ENCODE measurements around the gene RCAN2. TPM values are rescaled to one million over a fixed set of nuclear protein-coding genes. Genes with fewer than 3 reads are reported as not detected.

The RCAN2 gene
- total RNA-seq, 1 donor from 2014 or later, result 0.07 TPM

Other genes with a start within 250 kb of the RCAN2 start
- gene CYP39A1, start 161.4 kb upstream of the RCAN2 start, total RNA-seq, result 0.13 and 0.18 TPM in 2 replicates
- 0.66 and 1.9 TPM in 2 replicates for gene SLC25A27, start 161.5 kb upstream of the RCAN2 start, total RNA-seq
- 0.04 TPM in 1 of 2 replicates, not detected in the other for gene TDRD6, start 196.4 kb upstream of the RCAN2 start, total RNA-seq
- not detected in 2 replicates for gene PLA2G7, start 243.9 kb upstream of the RCAN2 start, total RNA-seq